GM12878 (cell line): ENCODE measurements around the gene MAB21L4. TPM values are rescaled to one million over a fixed set of nuclear protein-coding genes. Genes with fewer than 3 reads are reported as not detected.

Experiments
- ATAC-seq: fragments of 200-7000 bp; cut with Tn5 transposase; 3 replicates; pipeline ENCODE4 v1.9.1; 2020; ENCODE audit warnings: mild to moderate bottlenecking, moderate library complexity
- BruUV-seq: library from RNA; stranded (reverse); fragments of 400-500 nt; replicated peaks from 2 replicates; lab custom pipeline; 2021; lab: Mats Ljungman, UMichigan
- CTCF ChIA-PET: fragments of 300-600 bp; sonication (Branson Sonifier 250); formaldehyde crosslinking; extraction: SDS; loops from one replicate; lab custom pipeline; 2021; ENCODE audit warnings: inconsistent platforms; lab: Yijun Ruan, JAX
- POLR2A ChIA-PET: fragments of 350-600 bp; formaldehyde crosslinking; extraction: SDS; loops from one replicate; lab custom pipeline; 2021; ENCODE audit warnings: inconsistent platforms; lab: Charles Lee
- RAD21 ChIA-PET: fragments of 300-600 bp; sonication (Branson Sonifier 250); formaldehyde crosslinking; loops from one replicate; lab custom pipeline; 2023; ENCODE audit warnings: antibody characterized with exemption; ENCODE audit not compliant: unreplicated experiment; lab: Charles Lee
- SMC1A ChIA-PET: fragments of 300-600 bp; sonication (Branson Sonifier 250); formaldehyde crosslinking; loops from one replicate; lab custom pipeline; 2023; ENCODE audit not compliant: unreplicated experiment, uncharacterized antibody; lab: Charles Lee
- DNase-seq: peaks from one replicate; pipeline ENCODE4 v3.0.0-alpha.2; 2011; ENCODE audit warnings: low read depth, low spot score
- FAIRE-seq: peaks from 3 replicates; lab custom pipeline; 2011; peaks lifted over from hg19 to GRCh38; lab: Jason Lieb, UNC
- H2AFZ ChIP-seq: 2 replicates; pipeline ENCODE4 v1.6.0; 2011; ENCODE audit warnings: low read depth, low read length, control low read depth; ENCODE audit not compliant: control insufficient read depth
- H3K27ac ChIP-seq: 2 replicates; pipeline ENCODE4 v1.5.1; 2011; ENCODE audit warnings: control low read depth; ENCODE audit not compliant: control insufficient read depth, insufficient read depth
- H3K27me3 ChIP-seq, 2 experiments: replicated peaks in 1 of 2; 2 replicates each; pipeline versions ENCODE4 v1.6.0 to v1.6.1; 2011; ENCODE audit warnings: low read length in 1 of 2; ENCODE audit not compliant: control insufficient read depth in 2 of 2, insufficient read depth in 2 of 2
- H3K36me3 ChIP-seq, 2 experiments: 2 replicates each; pipeline ENCODE4 v1.5.1; 2011; ENCODE audit warnings: low read length in 1 of 2; ENCODE audit not compliant: control insufficient read depth in 2 of 2, insufficient read depth in 2 of 2
- H3K4me1 ChIP-seq: 2 replicates; pipeline ENCODE4 v1.6.1; 2011; ENCODE audit warnings: mild to moderate bottlenecking, low read length, moderate library complexity, mixed read lengths; ENCODE audit not compliant: control insufficient read depth, insufficient read depth
- H3K4me2 ChIP-seq: 2 replicates; pipeline ENCODE4 v1.6.0; 2011; ENCODE audit warnings: control low read depth; ENCODE audit not compliant: control insufficient read depth, insufficient read depth
- H3K4me3 ChIP-seq: fragments of 200-600 bp; sonication (generic); 2 replicates; pipeline ENCODE4 v1.5.1; 2016
- H3K79me2 ChIP-seq: 2 replicates; pipeline ENCODE4 v1.6.0; 2011; ENCODE audit warnings: low read length; ENCODE audit not compliant: control insufficient read depth, insufficient read depth
- H3K9ac ChIP-seq: 2 replicates; pipeline ENCODE4 v1.8.0; 2011; ENCODE audit warnings: low read length, control low read depth, mixed read lengths; ENCODE audit not compliant: control insufficient read depth, insufficient read depth
- H3K9me3 ChIP-seq: replicated peaks from 3 replicates; pipeline ENCODE4 v1.5.1; 2011; ENCODE audit warnings: mild to moderate bottlenecking, low read length; ENCODE audit not compliant: control insufficient read depth, insufficient read depth
- H4K20me1 ChIP-seq: 2 replicates; pipeline ENCODE4 v1.6.0; 2011; ENCODE audit not compliant: control insufficient read depth, insufficient read depth
- CBFB ChIP-seq: IDR thresholded peaks from 2 replicates; pipeline ENCODE4 v1.6.1; 2016; ENCODE audit warnings: antibody characterized with exemption, low read depth
- CHD1 ChIP-seq: IDR thresholded peaks from 2 replicates; pipeline ENCODE4 v1.6.1; 2012; ENCODE audit warnings: low read depth, low read length, improper control_type of control experiment
- HCFC1 ChIP-seq: fragments of 150-350 bp; IDR thresholded peaks from 2 replicates; pipeline ENCODE4 v1.6.1; 2014; ENCODE audit warnings: low read length
- KLF5 ChIP-seq: fragments of 450-650 bp; IDR thresholded peaks from 2 replicates; pipeline ENCODE4 v1.6.1; 2014; ENCODE audit warnings: mild to moderate bottlenecking; ENCODE audit not compliant: partially characterized antibody
- MEF2B ChIP-seq: fragments of 450-650 bp; IDR thresholded peaks from 2 replicates; pipeline ENCODE4 v1.6.1; 2018; ENCODE audit warnings: mild to moderate bottlenecking, moderate library complexity; ENCODE audit not compliant: partially characterized antibody, poor library complexity, severe bottlenecking
- NRF1 ChIP-seq: conservative IDR thresholded peaks from 2 replicates; pipeline ENCODE4 v1.6.1; 2011; ENCODE audit warnings: mild to moderate bottlenecking, low read depth, low read length, improper control_type of control experiment
- PBX3 ChIP-seq: IDR thresholded peaks from 2 replicates; pipeline ENCODE4 v1.6.1; 2011; ENCODE audit warnings: mild to moderate bottlenecking, low read depth, low read length, moderate library complexity; ENCODE audit not compliant: insufficient replicate concordance
- PML ChIP-seq: IDR thresholded peaks from 2 replicates; pipeline ENCODE4 v1.6.1; 2012; ENCODE audit warnings: low read length, inconsistent platforms
- TAF1 ChIP-seq: IDR thresholded peaks from 2 replicates; pipeline ENCODE4 v1.6.1; 2011; ENCODE audit warnings: mild to moderate bottlenecking, low read depth, low read length, borderline replicate concordance
- USF1 ChIP-seq: IDR thresholded peaks from 2 replicates; pipeline ENCODE4 v1.6.1; 2011; ENCODE audit warnings: borderline replicate concordance, low read depth, mild to moderate bottlenecking, moderate library complexity, mixed read lengths, low read length; ENCODE audit not compliant: insufficient read depth; ENCODE audit errors: extremely low read length
- ZBTB33 ChIP-seq: fragments of 450-650 bp; IDR thresholded peaks from 2 replicates; pipeline ENCODE4 v1.6.1; 2017; ENCODE audit warnings: mild to moderate bottlenecking
- ZBTB4 ChIP-seq: fragments of 450-650 bp; formaldehyde crosslinking; IDR thresholded peaks from 2 replicates; pipeline ENCODE4 v1.4.0; 2022; ENCODE audit warnings: mild to moderate bottlenecking, moderate library complexity
- WGBS: methylation state at CpG from one replicate; pipeline ENCODE4 v1.1.6; 2016; ENCODE audit warnings: low lambda C conversion rate; ENCODE audit not compliant: insufficient replicate concordance, insufficient coverage; ENCODE audit errors: missing lambda C conversion rate; 5-methylcytosine and 5-hydroxymethylcytosine counted together
- in situ Hi-C: fragments of 300-500 bp; cut with MboI; formaldehyde crosslinking; loops from 9 replicates; pipeline ENCODE4 v1.14.3; 2018; ENCODE audit warnings: mixed read lengths
- intact Hi-C: fragments of 100-400 bp; cut with micrococcal nuclease; formaldehyde crosslinking; loops from one replicate; pipeline ENCODE4 v1.14.2; 2022; ENCODE audit not compliant: unreplicated experiment
- polyA plus RNA-seq, 11 experiments: library from polyadenylated mRNA; depleted of rRNA in 4 of 11; unstranded in 6 of 11; stranded (reverse) in 5 of 11; fragments of >200 nt; fragmentation: Nextera tagmentation in 4 of 11; fragmentation: Illumina TruSeq in 1 of 11; extraction: Ambion mirVana in 4 of 11; extraction: Trizol in 1 of 11; gene quantifications; 1 replicate in 1 of 11; 2 replicates in 10 of 11; pipeline versions ENCODE4 v1.2.1 to v1.2.3, GENCODE V29; 2011 to 2016; ENCODE audit warnings: inconsistent platforms in 2 of 11, missing spikeins in 2 of 11, low read depth in 1 of 11
- total RNA-seq, 4 experiments: library from RNA; depleted of rRNA in 3 of 4; stranded (reverse); fragments of >200 nt in 3 of 4; fragmentation: Illumina TruSeq in 1 of 4; extraction: Trizol in 1 of 4; gene quantifications; 2 replicates each; pipeline versions ENCODE4 v1.2.1 to v1.2.3, GENCODE V29; 2013 to 2021
- TF ChIP-seq, protein P1 (sequence below): fragments of 150-350 bp; IDR thresholded peaks from 2 replicates; pipeline ENCODE4 v1.6.1; 2016; ENCODE audit warnings: low read depth, low read length

MAB21L4 gene
- total and polyA plus RNA-seq, 10 of the 15 experiments (the other 5 are each of a cell fraction or from before 2014, with no cell fraction given) = 0.03 TPM; not detected in 9

DNA sequence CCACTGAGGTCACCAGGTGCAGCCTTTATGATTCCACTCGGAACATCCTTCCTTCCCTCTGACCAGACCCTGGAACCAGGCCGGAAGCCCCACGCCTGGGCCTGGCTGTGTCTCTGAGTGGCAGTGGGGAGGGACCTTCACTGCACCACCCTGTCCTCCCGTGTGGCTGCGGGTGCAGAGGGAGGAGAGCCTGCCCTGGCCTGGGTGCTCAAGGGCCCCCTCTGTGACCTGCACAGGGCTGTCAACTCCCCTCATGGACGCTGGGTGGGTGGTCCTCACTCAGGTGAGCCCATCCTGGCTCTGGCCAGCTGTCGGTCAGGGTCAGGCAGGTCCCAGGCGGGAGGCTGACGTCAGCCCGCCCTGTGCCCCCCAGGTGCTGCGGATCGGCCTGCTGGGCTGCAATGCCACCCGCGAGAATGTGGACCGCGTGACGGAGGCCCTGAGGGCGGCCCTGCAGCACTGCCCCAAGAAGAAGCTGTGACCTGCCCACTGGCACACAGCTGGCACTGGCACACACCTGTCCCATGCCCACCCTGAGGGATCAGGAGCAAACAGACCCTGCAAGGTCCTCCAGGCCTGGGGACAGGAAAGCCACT is 17.5 kb downstream of the MAB21L4 start:
- ATAC-seq (no peak), DNase-seq (no peak), FAIRE-seq (no peak)
- Histone ChIP-seq H3K4me2 (no peak overlapping the region), H2AFZ (no peak overlapping the region), H3K36me3 (no peaks in the 10 kb centered on the region), H4K20me1 (no peaks in the 10 kb centered on the region), H3K4me3 (no peak overlapping the region), H3K27me3 (no peaks in the 10 kb centered on the region; a peak in 1 of 4 replicates), H3K27ac (no peak overlapping the region), H3K9ac (no peak overlapping the region), H3K9me3 (no peaks in the 10 kb centered on the region), H3K4me1 (no peaks in the 10 kb centered on the region), H3K79me2 (no peaks in the 10 kb centered on the region)
- SMC1A ChIA-PET = no interaction called here
- CTCF ChIA-PET = no interaction called here
- in situ Hi-C loops = no loop called here
- POLR2A ChIA-PET = no interaction called here
- no TSS peak for BruUV-seq
- WGBS = 45% methylated on average over 18 of the region's 18 CpGs
- intact Hi-C loops = no loop called here
- RAD21 ChIA-PET = no interaction called here
- no peak for TF ChIP-seq USF1
- TF ChIP-seq CBFB = no peak
- no peak for TF ChIP-seq ZBTB4
- no peak for TF ChIP-seq ZBTB33
- no peak for TF ChIP-seq CHD1
- no peak for TF ChIP-seq PML
- no peak for TF ChIP-seq NRF1
- no peak for TF ChIP-seq PBX3
- no peak for TF ChIP-seq HCFC1
- TF ChIP-seq, protein P1, sequence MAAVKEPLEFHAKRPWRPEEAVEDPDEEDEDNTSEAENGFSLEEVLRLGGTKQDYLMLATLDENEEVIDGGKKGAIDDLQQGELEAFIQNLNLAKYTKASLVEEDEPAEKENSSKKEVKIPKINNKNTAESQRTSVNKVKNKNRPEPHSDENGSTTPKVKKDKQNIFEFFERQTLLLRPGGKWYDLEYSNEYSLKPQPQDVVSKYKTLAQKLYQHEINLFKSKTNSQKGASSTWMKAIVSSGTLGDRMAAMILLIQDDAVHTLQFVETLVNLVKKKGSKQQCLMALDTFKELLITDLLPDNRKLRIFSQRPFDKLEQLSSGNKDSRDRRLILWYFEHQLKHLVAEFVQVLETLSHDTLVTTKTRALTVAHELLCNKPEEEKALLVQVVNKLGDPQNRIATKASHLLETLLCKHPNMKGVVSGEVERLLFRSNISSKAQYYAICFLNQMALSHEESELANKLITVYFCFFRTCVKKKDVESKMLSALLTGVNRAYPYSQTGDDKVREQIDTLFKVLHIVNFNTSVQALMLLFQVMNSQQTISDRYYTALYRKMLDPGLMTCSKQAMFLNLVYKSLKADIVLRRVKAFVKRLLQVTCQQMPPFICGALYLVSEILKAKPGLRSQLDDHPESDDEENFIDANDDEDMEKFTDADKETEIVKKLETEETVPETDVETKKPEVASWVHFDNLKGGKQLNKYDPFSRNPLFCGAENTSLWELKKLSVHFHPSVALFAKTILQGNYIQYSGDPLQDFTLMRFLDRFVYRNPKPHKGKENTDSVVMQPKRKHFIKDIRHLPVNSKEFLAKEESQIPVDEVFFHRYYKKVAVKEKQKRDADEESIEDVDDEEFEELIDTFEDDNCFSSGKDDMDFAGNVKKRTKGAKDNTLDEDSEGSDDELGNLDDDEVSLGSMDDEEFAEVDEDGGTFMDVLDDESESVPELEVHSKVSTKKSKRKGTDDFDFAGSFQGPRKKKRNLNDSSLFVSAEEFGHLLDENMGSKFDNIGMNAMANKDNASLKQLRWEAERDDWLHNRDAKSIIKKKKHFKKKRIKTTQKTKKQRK = no peak
- no peak for TF ChIP-seq KLF5
- TF ChIP-seq MEF2B = no peak
- no peak for TF ChIP-seq TAF1
